Fibroblast of mammary gland (primary cell): Measurements from ENCODE around the gene RBPJ.

Experiments used
- DNase-seq: peaks from one replicate; pipeline ENCODE4 v3.0.0-alpha.2; 2010; ENCODE audit warnings: low read depth
- H3K4me3 ChIP-seq: 2 replicates; pipeline ENCODE4 v1.5.1; 2011; ENCODE audit warnings: low read depth, mild to moderate bottlenecking, low read length, moderate library complexity; ENCODE audit not compliant: control insufficient read depth
- TF ChIP-seq, protein P1 (sequence below): conservative IDR thresholded peaks from 2 replicates; pipeline ENCODE4 v1.5.1; 2011; ENCODE audit warnings: low read depth, low read length, inconsistent platforms; ENCODE audit not compliant: control insufficient read depth, insufficient read depth

The RBPJ gene

GRCh38 chr4:26368685-26369084 is 47.9 kb downstream of the RBPJ start:
- TF ChIP-seq, protein P1, sequence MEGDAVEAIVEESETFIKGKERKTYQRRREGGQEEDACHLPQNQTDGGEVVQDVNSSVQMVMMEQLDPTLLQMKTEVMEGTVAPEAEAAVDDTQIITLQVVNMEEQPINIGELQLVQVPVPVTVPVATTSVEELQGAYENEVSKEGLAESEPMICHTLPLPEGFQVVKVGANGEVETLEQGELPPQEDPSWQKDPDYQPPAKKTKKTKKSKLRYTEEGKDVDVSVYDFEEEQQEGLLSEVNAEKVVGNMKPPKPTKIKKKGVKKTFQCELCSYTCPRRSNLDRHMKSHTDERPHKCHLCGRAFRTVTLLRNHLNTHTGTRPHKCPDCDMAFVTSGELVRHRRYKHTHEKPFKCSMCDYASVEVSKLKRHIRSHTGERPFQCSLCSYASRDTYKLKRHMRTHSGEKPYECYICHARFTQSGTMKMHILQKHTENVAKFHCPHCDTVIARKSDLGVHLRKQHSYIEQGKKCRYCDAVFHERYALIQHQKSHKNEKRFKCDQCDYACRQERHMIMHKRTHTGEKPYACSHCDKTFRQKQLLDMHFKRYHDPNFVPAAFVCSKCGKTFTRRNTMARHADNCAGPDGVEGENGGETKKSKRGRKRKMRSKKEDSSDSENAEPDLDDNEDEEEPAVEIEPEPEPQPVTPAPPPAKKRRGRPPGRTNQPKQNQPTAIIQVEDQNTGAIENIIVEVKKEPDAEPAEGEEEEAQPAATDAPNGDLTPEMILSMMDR, result no peak
- no peak overlapping the region for H3K4me3 ChIP-seq
- peak; percentile 42 for DNase-seq

DNA sequence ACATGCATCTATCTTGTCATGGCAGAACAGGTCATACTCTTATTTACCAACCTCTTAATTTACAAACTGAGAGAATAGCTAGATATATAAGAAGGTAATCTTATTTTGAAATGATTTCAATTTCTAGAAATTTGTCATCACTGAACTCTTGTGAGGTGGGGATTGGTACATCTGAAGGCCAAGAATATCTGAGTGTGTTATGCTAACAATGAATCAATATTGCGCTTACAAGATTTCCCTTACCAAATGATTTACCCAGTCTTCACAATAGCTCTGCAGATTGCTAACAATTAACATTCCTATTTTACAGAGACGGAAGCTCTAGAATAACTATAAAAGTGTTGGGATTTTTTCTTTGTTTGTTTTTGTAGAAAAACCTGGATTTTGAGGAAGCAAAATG is 48.3 kb downstream of the RBPJ start:
- no peak for DNase-seq
- H3K4me3 ChIP-seq, result no peak overlapping the region
- TF ChIP-seq, protein P1, result no peak

DNA sequence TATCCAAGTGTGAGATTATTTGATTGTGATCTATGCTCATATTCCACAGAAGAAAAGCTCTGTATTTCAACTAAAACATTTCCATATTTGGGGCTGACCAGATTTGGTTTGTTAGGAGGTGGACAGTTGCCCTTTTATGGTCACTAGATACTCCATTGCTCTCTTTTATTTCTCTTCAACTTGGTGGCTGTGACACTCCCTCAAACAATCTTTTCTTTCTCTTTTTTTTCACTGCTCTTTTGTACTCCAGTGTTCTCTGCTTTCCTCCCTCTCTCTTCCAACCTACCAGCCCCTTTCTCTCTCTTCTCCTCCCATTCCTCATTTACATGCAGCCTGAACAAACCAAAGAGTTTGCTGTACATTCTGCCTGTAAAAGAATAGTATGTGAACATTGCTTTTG is 48.8 kb downstream of the RBPJ start:
- DNase-seq, result no peak
- TF ChIP-seq, protein P1, result no peak
- no peak overlapping the region for H3K4me3 ChIP-seq

- H3K4me3 ChIP-seq, result no peak overlapping the region
- TF ChIP-seq, protein P1, result no peak
- DNase-seq, result no peak
Measured at GRCh38 chr4:26372076-26372475, 51.3 kb downstream of the RBPJ start.

GRCh38 chr4:26372525-26373172 is 51.8 kb downstream of the RBPJ start:
- no peak overlapping the region for H3K4me3 ChIP-seq
- TF ChIP-seq, protein P1, result no peak
- peak; percentile 82 for DNase-seq

DNA sequence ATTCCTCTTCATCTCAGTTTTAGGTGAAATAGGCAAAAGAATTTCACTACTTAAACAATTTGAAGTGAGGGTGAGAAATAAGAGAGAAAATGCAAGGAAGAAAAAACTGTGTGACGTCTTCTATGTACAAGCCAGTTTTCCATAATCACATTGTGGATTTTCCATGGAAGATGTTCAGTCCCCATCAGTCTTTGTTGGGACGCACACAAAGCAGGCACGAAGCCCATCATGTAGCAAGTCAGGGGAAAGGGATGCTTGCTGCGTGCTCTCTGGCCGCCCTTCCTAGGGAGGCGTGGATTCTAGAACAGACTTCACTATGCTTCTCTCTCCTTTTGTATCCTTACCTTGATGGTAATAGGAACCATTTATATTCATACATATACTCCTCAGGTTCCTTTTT is 54.7 kb downstream of the RBPJ start:
- TF ChIP-seq, protein P1, result no peak
- no peak overlapping the region for H3K4me3 ChIP-seq
- DNase-seq, result no peak
